GM18507 (cell line): ENCODE measurements around the gene UTS2R.

Experiments
- DNase-seq: peaks from one replicate; pipeline ENCODE4 v3.0.0; 2011; ENCODE audit warnings: low read depth; ENCODE audit not compliant: insufficient read length; ENCODE audit errors: extremely low spot score
- FAIRE-seq: peaks from 2 replicates; lab custom pipeline; 2011; peaks lifted over from hg19 to GRCh38; lab: Jason Lieb, UNC

UTS2R gene

DNA sequence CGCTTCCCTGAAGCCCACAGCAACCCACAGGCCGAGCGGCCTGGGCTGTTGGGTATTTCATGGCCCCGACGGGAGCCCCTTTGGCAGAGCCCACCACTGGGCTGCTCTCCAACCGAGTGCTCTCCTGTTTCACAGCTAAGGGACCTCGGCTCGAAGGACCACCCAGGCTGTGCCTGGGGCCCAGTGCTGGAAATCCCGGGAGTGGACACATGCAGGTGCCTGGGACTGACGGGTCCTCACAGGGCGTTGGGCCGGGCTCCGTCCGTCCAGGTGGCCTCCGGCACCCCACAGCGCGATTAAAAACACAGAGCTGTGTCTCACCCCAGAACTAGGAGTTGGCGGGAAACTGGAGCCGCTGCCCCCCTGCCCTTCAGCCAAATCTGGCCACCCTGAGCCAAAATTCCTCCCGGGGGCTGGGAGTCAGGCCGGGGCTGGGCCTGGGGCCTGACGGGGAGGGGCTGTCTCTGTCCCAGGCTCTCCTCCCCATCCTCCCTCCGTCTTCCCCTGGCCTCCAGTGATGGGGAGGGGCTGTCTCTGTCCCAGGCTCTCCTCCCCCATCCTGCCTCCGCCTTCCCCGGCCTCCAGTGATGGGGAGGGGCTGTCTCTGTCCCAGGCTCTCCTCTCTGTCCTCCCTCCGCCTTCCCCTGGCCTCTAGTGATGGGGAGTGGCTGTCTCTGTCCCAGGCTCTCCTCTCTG, 14.1 kb downstream of the UTS2R start:
- FAIRE-seq (no peak), DNase-seq (no peak)

DNA sequence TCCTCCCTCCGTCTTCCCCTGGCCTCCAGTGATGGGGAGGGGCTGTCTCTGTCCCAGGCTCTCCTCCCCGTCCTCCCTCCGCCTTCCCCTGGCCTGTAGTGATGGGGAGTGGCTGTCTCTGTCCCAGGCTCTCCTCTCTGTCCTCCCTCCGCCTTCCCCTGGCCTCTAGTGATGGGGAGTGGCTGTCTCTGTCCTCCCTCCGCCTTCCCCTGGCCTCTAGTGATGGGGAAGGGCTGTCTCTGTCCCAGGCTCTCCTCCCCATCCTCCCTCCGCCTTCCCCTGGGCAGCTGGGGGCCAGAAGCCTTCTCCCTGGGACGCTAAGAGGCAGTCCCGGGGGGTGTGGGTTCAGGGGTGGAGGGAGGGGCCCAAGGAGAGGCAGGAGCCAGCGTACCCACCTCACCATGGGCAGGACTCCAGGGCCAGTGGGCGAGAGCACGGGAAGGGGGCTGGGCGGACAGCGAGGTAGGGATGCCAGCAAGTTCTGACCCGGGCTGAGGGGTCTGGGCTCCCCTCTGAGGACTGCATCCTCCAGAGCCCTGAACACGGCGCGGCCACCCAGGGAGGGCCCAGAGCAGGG, 14.8 kb downstream of the UTS2R start:
- DNase-seq = no peak
- FAIRE-seq = no peak

DNA sequence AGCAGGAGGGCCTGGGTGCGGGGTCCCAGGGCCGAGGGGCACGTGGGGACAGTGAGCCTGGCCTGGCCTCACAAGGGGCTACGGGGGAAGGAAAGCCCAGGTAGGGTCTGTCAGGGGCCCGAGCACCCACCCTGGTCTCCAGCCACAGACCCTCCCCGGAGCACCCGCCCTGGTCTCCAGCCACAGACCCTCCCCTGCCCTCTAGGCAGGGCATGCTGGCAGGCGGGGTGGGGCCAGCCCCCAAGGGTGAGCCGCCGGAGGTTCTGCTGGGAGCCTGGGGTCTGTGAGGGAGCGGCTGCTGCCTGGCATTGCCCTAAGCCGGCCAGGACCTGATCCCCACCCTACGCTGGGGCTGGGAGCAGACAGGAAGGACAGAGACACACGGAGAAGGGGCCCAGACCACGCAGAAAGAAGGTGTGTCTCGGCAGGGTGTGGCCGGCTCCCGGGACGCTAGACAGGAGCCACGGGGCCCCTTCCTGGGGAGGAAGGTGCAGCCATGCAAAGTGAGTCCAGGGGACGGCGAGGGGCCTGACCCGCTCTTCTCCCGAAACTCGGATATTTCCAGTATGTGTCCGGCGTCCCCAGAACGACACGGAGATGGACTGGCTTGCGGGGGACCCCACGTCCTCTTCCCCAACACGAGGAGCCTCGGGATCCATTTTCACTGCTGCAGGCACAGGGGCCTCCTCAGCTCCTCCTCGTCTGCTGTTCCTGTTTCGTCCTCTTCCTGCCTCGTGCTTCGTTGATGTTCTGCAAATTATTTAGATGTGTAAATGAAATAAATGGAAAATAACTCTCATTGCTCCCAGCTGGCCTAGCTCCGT, 15.5 kb downstream of the UTS2R start:
- FAIRE-seq (no peak), DNase-seq (no peak)

DNA sequence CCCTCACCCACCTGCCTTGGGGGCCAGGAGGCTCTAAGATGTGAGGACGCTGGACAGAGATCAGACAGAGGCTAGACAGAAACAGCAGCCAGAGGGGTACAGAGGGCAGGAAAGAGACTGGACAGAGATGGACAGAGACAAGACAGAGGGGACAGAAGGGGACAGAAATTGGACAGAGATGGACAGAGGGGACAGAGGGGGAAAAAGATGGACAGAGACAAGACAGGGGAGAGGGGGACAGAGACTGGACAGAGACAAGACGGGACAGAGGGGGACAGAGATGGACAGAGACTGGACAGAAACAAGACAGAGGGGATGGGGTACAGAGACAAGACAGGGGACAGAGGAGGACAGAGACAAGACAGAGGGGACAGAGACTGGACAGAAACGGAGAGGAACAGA, 16.1 kb downstream of the UTS2R start:
- FAIRE-seq = no peak
- DNase-seq = no peak

DNA sequence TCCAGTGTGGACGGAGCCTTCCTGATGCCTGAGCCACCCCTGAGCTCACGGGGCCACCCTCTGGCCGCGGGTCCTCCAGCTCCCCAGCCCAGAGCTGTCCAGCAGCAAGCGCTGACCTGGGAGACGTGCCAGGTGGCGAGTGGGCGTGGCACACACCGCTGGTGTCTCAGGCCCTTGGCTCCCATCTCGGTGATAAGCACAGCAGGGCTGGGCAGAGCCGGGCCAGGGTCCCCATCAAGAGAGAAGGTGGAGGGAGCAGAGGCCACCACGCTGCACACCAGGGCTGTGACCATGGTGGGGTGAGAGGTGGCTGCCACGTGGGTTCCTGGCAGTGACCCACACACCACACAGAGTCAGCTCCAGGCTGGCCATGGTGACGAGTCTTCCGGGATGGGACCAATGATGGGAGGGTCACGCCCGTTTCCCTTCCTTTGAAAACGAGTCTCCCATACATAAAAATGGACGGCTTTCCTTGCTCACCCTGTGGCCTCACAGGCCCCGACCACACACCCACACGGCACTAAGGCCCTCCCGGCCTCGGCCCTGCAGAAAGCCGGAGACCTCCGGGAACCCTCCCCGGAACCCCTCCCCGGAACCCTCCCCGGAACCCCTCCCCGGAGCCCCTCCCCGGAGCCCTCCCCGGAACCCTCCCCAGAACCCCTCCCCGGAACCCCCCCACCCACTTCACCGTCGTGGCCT, 16.8 kb downstream of the UTS2R start:
- FAIRE-seq (no peak), DNase-seq (no peak)

DNA sequence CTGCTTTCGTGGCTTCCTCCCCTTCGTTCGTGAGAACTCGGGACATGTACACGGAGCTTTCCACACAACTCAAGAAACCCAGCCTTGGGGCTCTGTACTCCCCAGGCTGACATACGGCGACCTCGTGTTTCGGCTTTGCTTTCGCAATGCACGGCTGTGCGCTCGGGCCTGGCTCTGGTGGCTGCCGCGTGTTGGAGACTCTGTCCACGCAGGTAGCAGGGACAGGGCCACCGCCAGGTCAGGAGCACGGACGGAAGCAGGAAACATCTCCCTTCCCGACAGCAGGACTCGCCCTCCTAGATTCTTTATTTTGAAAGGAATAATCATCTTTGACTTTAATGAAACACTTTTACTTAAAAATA, 17.3 kb downstream of the UTS2R start:
- no peak for FAIRE-seq
- DNase-seq = no peak

DNA sequence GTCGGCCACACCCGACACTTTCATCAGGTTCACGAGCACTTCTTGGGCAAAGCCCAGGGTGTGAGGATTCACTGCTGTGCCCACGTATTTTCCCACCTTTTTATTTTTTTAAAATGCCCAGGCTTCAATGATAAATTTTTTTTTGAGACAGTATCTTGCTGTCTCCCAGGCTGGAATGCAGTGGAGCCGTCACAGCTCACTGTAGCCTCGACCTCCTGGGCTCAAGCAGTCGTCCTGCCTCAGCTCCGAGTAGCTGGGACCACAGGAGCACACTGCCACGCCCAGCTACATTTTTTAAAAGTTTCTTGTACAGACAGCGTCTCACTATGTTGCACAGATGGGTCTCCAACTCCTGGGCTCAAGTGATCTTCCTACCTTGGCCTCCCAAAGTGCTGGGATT, 17.8 kb downstream of the UTS2R start:
- DNase-seq = no peak
- FAIRE-seq = no peak

DNA sequence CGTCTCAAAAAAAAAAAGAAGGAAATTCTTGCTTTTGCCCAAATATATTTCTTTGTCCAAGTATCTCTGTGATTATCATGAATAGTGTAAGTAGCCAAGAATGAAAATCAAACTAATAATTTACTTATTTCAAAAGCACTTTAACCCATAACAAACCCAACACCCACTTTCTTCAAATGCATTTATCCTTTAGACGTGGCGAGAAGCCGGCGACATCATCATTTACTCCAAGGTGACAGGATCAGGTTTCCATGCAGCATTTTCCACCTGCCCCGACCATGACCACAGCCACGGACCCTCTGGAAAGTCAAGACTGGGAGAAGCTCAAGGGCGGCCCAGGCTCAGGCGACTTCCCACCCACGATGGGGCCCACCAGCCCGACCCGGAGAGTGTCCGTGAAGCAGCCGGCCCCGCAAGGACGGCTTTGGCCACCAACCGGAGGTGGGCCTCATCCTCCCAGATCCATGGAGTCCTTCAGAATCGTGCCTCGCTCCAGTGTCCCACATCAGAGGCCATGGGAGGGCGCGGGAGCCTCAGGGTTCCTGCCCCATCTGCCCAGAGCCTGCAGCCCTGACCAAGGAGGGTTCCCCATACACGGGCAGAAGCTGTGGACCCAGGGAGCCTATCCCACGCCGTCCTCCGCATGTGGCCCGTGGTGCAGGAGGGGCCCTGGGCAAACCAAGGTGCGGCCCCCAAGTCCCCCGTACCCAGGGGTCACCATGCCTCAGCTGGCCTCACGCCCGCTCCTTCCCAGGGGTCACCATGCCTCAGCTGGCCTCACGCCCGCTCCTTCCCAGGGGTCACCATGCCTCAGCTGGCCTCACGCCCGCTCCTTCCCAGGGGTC, 18.7 kb downstream of the UTS2R start:
- DNase-seq (no peak), FAIRE-seq (no peak)

DNA sequence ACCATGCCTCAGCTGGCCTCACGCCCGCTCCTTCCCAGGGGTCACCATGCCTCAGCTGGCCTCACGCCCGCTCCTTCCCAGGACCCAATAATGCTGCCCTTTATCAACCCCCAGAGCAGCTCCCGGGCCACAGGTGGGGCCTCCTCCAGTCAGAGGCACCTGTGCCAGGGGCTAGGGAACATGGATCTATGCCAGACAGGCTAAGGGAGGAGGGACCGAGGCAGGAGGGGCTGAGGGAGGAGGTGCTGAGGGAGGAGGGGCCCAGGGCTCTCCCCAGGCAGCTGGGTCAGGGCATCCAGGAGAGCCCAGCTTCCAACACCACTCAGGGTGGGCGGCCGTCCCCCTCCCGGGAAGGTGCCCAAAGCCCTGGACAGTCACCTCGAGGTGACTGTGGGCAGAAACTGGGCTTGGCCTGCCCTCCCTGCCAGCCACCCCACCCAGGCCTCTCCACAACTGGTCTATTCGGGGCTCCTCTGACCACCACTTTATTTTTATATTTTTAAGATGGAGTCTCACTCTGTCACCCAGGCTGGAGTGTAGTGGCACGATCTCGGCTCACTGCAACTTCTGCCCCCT, 19.4 kb downstream of the UTS2R start:
- DNase-seq = no peak
- FAIRE-seq = no peak

DNA sequence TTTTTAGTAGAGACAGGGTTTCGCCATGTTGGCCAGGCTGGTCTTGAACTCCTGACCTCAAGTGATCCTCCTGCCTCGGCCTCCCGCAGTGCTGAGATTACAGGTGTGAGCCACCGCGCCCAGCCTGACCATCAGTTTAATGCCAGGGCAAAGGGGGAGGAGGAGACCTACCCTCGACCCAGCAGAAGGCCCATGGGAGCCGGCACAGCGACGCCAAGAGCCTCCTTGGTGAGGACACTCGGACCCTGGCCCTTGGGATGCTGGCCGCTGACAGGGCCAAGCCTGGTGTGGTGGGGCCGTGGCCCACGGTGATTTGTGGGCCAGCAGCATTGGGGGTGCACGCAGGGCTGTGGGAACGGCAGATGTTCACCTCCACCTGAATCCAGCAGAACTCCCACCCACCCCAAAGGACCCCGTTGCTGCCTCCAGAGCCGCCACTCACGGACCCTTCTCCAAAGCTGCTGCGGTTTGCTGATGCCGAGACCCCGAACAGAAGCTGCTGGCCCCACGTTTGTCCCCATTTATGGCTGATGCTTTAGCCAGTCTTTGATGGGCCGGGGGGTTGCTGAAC, 20.0 kb downstream of the UTS2R start:
- DNase-seq = no peak
- FAIRE-seq = no peak

DNA sequence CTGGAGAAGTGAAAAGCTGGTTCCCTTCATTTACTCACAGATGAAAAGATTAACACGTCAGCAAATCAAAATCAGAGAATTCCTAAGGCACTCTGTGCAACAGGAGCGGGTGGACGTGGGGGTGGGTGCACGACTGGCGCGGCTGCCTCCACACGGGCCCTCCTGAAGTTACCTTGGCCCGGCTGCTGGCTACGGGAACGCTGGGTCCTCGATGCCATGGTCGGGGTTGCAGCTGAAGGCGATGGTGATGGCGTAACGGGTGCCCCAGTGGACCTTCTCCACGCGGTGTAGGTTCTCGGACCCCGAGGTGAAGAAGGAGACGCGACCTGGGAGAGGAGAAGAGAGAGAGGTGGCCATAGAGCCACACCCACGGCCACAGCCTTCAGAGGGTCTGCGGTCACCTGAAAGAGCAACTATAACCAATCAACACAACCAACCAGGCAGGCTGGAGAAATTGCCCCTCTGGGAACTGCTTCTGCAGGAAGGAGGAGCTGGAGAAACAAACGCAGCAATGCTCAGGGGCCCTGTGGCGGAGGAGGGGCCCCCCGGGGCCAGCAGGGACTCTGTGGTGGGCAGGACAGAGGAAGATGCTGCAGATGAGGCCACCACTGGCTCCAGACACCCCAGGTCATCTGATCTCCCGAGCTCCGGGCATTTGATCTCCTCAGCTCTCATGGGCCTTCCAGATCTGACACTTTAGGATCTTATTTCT, 20.8 kb downstream of the UTS2R start:
- no peak for FAIRE-seq
- no peak for DNase-seq

DNA sequence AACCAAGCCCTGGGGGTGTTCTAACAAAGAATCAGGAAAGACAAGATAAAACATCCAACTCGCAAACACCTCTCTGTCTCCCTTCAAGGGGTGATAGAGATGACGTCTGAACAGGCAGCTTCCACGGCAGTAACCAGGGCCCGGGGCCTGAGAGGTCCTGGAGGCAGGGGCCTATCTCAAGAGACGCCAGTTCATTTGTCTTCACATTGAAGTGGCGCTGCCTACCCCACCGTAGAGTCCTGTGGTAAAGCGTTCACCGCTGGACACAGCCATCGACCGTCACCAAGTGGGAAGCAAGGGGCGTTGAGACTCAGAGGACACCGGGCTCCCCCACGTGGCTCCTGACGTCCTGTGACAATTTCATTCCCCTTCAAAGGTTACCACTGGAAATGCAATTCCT, 21.4 kb downstream of the UTS2R start:
- DNase-seq (no peak), FAIRE-seq (no peak)

DNA sequence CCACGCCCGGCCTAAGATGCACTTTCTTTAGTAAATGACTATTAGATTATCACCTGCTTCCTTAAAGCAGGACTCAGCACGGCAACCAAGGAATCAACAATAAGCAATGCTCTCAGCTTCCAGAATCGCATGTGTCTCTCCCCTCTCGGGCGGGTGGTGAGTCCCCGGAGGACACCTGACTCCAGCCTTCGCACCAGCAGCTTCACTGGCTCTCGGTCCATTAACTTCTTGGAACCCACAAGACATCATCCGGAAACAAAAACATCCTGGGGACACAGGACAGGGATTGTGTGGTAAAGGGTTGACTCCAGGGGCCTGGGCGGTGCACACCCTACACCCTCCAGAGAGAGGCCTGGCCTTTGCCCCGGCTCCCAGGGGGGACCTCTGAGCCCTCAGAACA, 22.7 kb downstream of the UTS2R start:
- DNase-seq (no peak), FAIRE-seq (no peak)

DNA sequence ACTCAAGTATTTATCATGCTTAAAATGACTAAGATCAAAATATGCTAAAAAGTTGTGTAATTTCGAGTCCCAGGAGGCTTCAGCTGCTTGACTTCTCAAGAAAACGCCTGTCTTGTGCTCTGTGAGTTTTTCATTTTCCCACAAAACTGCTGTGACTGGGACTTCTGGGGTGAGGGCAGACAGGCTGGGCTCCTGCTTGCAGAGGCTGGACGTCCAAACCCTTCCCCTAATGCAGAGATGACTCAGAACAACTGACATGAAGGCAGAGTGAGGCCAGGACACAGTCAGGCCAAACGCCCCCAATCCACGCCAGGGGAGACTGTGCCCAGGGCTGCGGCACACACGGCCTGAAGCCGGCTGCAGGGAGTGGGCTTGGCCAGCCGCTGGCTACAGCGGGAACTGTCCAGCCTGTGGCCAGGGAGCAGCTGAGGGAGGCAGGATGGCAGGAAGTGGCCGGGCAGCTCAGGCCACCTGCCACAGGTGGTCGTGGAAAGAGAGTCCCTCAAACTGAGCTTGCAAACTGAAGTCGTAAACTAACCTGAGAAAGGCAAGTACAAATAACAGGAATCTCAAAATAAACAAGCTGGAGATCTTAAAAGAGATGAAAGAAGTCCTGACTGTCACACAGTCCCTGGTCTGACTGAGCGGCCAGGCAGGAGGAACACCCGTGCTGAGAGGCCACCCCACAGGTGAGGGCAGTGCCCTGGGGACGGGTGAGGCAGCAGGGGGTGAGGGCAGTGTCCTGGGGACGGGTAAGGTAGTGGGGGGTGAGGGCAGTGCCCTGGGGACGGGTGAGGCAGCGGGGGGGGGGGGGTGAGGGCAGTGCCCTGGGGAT, 25.3 kb downstream of the UTS2R start:
- no peak for DNase-seq
- FAIRE-seq = no peak

DNA sequence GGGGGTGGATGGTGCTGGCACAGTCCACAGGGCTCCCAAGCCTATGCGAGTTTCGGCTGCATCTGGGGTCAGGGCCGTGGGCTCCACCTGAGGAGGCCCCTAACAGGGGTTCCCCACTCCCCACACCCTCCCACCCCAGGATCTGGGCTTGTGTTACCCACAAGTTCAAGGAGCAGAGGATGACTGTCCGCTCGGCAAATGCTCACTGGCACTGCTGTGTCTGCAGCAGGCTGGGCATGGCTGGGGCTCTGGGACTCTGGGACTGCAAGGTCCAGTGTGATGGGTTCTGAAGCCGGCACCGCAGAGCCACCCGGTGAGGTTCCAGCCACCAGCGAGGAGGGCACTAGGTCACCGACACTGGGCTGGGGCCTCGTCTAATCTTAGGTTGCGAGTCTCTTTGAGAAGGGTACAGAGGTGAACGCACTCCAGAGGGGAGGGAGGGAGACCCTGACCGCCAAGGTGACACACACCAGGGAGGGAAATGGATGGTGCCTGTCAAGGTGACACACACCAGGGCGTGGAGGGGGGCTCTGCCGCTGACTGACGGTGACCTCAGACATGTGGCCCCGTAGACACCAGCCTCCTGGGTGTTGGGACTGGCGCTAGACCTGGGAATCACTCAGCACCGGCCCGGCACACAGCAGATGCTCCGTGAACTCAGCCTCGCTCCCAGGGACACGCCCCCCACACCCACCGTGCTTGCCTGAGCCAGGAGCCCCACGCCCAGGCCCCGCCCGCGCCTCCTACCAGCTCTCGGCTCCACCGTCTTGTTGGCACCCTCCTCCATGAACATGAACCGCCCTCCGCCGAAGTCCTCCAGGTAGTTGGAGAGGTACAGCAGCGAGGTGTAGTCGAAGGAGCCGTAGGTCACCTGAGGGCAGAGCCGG, 26.1 kb downstream of the UTS2R start:
- FAIRE-seq (no peak), DNase-seq (no peak)

DNA sequence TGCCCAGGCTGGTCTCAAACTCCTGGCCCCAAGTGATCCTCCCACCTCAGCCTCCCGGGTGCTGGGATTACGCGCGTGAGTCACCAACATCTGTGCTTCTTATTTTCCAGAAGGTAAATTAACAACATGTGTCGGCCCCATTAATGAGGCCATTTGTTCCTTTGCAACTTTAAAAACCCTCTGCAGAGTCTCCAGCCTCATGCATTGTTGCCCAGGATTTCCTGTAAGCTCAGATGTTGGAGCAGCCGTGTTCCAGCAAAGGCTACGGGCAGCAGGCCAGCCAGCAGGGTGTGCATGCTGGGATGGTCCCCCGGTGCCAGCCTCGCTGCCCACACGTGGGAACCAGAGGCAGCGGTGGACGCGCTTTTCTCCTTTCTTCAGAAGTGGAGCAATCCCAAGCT, 27.5 kb downstream of the UTS2R start:
- DNase-seq (no peak), FAIRE-seq (no peak)
